Thyroid gland (tissue), 4 donors: ENCODE measurements around the gene IFIT3. TPM values are rescaled to one million over a fixed set of nuclear protein-coding genes. Genes with fewer than 3 reads are reported as not detected.
A peak's percentile ranks its signal among the peaks of the same experiment; 100 is the strongest.

Experiments used
- DNase-seq, 2 donors: peaks; one replicate each; pipeline ENCODE4 v3.0.0-alpha.2; 2019
- H3K27ac ChIP-seq, 3 donors: fragments of 200-600 bp; sonication (generic); 1 replicate in 2 of 3; 2 replicates in 1 of 3; pipeline ENCODE4 v1.5.1; 2016 to 2019; ENCODE audit warnings: mild to moderate bottlenecking in 1 of 3, moderate library complexity in 1 of 3
- H3K27me3 ChIP-seq: fragments of 200-600 bp; sonication (generic); one replicate; pipeline ENCODE4 v1.5.1; 2019
- H3K36me3 ChIP-seq, 2 donors: fragments of 200-600 bp; sonication (generic); one replicate each; pipeline ENCODE4 v1.5.1; 2016 to 2019
- H3K4me1 ChIP-seq, 2 donors: fragments of 200-600 bp; sonication (generic); one replicate each; pipeline ENCODE4 v1.5.1; 2017 to 2019
- H3K4me3 ChIP-seq, 3 donors: fragments of 200-600 bp; sonication (generic); replicated peaks in 1 of 3; 1 replicate in 2 of 3; 2 replicates in 1 of 3; pipeline ENCODE4 v1.5.1; 2016; ENCODE audit warnings: mild to moderate bottlenecking in 1 of 3
- H3K9me3 ChIP-seq: fragments of 200-600 bp; sonication (generic); one replicate; pipeline ENCODE4 v1.5.1; 2017
- CTCF ChIP-seq, 6 experiments: fragments of 200-600 bp in 3 of 6; fragments of 450-650 bp in 3 of 6; sonication (generic) in 3 of 6; IDR thresholded peaks; one replicate each; pipeline ENCODE4 v1.5.1; 2016 to 2019; ENCODE audit warnings: antibody characterized with exemption in 6 of 6, mild to moderate bottlenecking in 2 of 6, inconsistent platforms in 1 of 6, moderate library complexity in 1 of 6
- POLR2A ChIP-seq, 2 donors: fragments of 450-650 bp; IDR thresholded peaks; one replicate each; pipeline ENCODE4 v1.6.1; 2017; ENCODE audit warnings: antibody characterized with exemption in 2 of 2, mild to moderate bottlenecking in 2 of 2, moderate library complexity in 1 of 2
- WGBS, 2 donors: methylation state at CpG; one replicate each; pipeline ENCODE4 v1.1.5; 2017; 5-methylcytosine and 5-hydroxymethylcytosine counted together
- intact Hi-C: fragments of 100-400 bp; cut with DNase I; formaldehyde crosslinking; loops from one replicate; pipeline ENCODE4 v1.15.1; 2023
- total RNA-seq, 4 donors: library from RNA; depleted of rRNA; stranded (reverse); fragments of >200 nt; gene quantifications; one replicate each; pipeline ENCODE4 v1.2.3, GENCODE V29; 2016

IFIT3 gene
- total RNA-seq, 4 donors from 2014 or later: 5.9 to 11.4 (median 8.8) TPM

GRCh38 chr10:89362929-89363328 lies 35.1 kb downstream of the IFIT3 start:
- Histone ChIP-seq H3K4me3 (no peak overlapping the region), H3K27me3 (no peaks in the 10 kb centered on the region), H3K27ac (no peak overlapping the region), H3K4me1 (peaks cover 6% of the 10 kb centered on the region in 2 donors), H3K36me3 (no peaks in the 10 kb centered on the region), H3K9me3 (no peaks in the 10 kb centered on the region)
- TF ChIP-seq POLR2A (IDR thresholded peaks at IDR 0.05) (no peak), CTCF (IDR thresholded peaks at IDR 0.05) (no peak)
- intact Hi-C loops: no loop called here
- no peak for DNase-seq

DNA sequence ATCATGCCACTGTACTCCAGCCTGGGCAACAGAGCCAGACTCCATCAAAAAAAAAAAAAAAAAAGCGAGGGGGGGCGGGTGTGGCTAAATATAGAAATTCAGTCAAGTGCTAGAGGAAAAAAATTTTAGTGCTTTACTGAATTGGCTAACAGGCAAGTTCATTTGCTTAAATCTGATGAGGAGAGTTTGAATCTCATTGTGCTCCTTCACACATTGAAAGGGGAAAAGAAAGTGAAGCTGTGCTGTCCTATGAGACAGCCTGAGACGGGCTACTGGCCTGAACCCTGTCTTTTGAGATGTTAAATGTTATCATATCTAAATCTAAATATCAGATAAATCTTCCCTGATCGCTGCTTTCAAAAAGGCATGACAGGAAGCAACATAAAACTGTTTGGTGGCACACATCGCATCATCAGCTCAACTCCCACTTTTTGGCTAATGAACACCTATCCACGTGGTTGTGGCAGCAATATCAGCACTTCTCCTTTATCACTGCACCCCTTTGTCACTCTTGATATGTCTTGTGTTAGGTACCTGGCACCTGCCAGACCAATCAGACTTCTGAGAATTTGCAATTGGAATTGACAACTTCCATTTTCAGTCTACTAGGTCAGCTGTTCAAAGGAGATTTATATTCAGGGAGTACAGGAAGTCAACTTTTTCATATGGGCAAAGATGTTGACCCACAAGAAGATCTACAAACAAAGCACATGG lies 36.1 kb downstream of the IFIT3 start:
- 87 to 90% methylated on average over 6 of the region's 6 CpGs for WGBS, 2 donors
- Histone ChIP-seq H3K4me3 (no peak overlapping the region), H3K36me3 (no peaks in the 10 kb centered on the region), H3K9me3 (no peaks in the 10 kb centered on the region), H3K4me1 (peaks cover 8 to 9% of the 10 kb centered on the region in 2 donors), H3K27me3 (no peaks in the 10 kb centered on the region), H3K27ac (no peak overlapping the region)
- DNase-seq: no peak
- intact Hi-C loops: no loop called here
- TF ChIP-seq POLR2A (IDR thresholded peaks at IDR 0.05) (no peak), CTCF (IDR thresholded peaks at IDR 0.05) (no peak)

DNA sequence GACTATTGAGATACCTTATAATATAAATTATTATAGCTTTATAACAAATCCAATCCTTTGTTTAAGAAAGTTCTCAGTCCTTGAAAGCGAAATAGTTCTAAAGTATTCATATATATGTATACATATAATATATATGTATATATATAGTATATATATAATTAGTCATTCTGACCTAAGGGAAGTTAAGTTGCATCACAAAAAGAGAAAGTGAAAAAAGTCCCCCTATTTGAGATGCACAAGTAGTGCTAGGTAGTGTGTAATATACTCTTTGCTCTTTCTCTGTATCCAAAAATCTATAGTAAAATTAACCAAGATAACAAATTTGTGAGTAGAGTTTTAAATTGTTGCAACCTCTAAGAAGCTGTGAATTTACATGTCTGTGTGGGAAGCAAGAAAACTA lies 36.7 kb downstream of the IFIT3 start:
- no peaks in the 10 kb centered on the region for H3K36me3 ChIP-seq
- no peak for DNase-seq
- no peaks in the 10 kb centered on the region for H3K27me3 ChIP-seq
- peaks cover 8 to 13% of the 10 kb centered on the region in 2 donors for H3K4me1 ChIP-seq
- intact Hi-C loops: no loop called here
- TF ChIP-seq POLR2A (IDR thresholded peaks at IDR 0.05): no peak
- 92 to 100% methylated on average over 1 of the region's 1 CpG for WGBS, 2 donors
- H3K4me3 ChIP-seq: no peak overlapping the region
- H3K9me3 ChIP-seq: no peaks in the 10 kb centered on the region
- no peak overlapping the region for H3K27ac ChIP-seq

- no peaks in the 10 kb centered on the region for H3K36me3 ChIP-seq
- DNase-seq: no peak
- no peaks in the 10 kb centered on the region for H3K27me3 ChIP-seq
- H3K9me3 ChIP-seq: no peaks in the 10 kb centered on the region
- no peak for TF ChIP-seq POLR2A (IDR thresholded peaks at IDR 0.05)
- no peak for TF ChIP-seq CTCF (IDR thresholded peaks at IDR 0.05)
- no peak overlapping the region for H3K4me3 ChIP-seq
- intact Hi-C loops: no loop called here
- peaks cover 8 to 13% of the 10 kb centered on the region in 2 donors for H3K4me1 ChIP-seq
- 59 to 63% methylated on average over 4 of the region's 4 CpGs for WGBS, 2 donors
- peak overlapping the region in 1 of 3 donors; percentile 66 for H3K27ac ChIP-seq
Observed at GRCh38 chr10:89367529-89367928, 39.7 kb downstream of the IFIT3 start.

DNA sequence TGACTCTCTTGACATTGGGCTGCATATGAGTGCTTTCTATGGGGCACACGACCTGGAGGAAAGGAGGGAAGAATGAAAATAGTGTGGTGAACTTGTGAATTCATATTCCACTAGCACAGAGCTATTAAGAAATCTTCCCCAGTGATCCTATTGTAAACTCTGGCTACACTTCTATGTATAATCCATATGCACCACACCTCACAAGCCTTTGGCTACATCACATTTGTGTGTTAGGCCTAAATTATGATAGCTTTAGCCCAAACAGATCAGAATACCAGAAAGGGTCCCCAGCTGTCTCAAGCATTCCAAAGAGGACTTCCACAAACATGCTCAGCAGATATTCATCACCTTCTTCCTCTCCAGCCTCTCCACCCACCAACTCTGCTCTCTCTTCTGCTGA lies 40.3 kb downstream of the IFIT3 start:
- peak overlapping the region in 1 of 3 donors; percentile 66 for H3K27ac ChIP-seq
- no peaks in the 10 kb centered on the region for H3K27me3 ChIP-seq

More for the DNA sequence above, 40.3 kb downstream of the IFIT3 start:
- 59 to 60% methylated on average over 1 of the region's 1 CpG for WGBS, 2 donors
- Histone ChIP-seq H3K4me1 (peaks cover 8 to 16% of the 10 kb centered on the region in 2 donors), H3K4me3 (no peak overlapping the region), H3K36me3 (no peaks in the 10 kb centered on the region), H3K9me3 (no peaks in the 10 kb centered on the region)
- no peak for DNase-seq
- intact Hi-C loops: no loop called here
- TF ChIP-seq CTCF (IDR thresholded peaks at IDR 0.05): no peak
